HG03521 (cell line): ENCODE measurements around the gene TSPAN4.

Source experiments
- ATAC-seq: cut with Tn5 transposase; IDR thresholded peaks from one replicate; pipeline ENCODE4 v1.9.1; 2021; ENCODE audit warnings: mild to moderate bottlenecking, moderate library complexity; ENCODE audit not compliant: unreplicated experiment

Gene TSPAN4

GRCh38 chr11:848380-848931 is 5.8 kb downstream of the TSPAN4 start:
- ATAC-seq = peak; percentile 38

GRCh38 chr11:849104-849824 is 6.6 kb downstream of the TSPAN4 start:
- ATAC-seq = no peak

GRCh38 chr11:849951-850774 is 7.5 kb downstream of the TSPAN4 start:
- ATAC-seq = no peak

- ATAC-seq = no peak
Measured at GRCh38 chr11:850775-851763, 8.4 kb downstream of the TSPAN4 start.

GRCh38 chr11:852762-853161 is 10.1 kb downstream of the TSPAN4 start:
- ATAC-seq = no peak

- no peak for ATAC-seq
Measured at GRCh38 chr11:853682-854448, 11.2 kb downstream of the TSPAN4 start.

GRCh38 chr11:854601-855329 is 12.1 kb downstream of the TSPAN4 start:
- ATAC-seq = no peak

GRCh38 chr11:855330-855674 is 12.7 kb downstream of the TSPAN4 start:
- ATAC-seq = no peak

- ATAC-seq = no peak
Measured at GRCh38 chr11:855796-856195, 13.1 kb downstream of the TSPAN4 start.

- ATAC-seq = no peak
Measured at GRCh38 chr11:856397-856796, 13.7 kb downstream of the TSPAN4 start.

GRCh38 chr11:858053-858761 is 15.6 kb downstream of the TSPAN4 start:
- no peak for ATAC-seq

- no peak for ATAC-seq
Measured at GRCh38 chr11:858762-859339, 16.2 kb downstream of the TSPAN4 start.

- ATAC-seq = no peak
Measured at GRCh38 chr11:859394-860131, 16.9 kb downstream of the TSPAN4 start.

GRCh38 chr11:860234-861104 is 17.8 kb downstream of the TSPAN4 start:
- ATAC-seq = no peak

GRCh38 chr11:861105-861479 is 18.4 kb downstream of the TSPAN4 start:
- ATAC-seq = no peak

GRCh38 chr11:862081-862661 is 19.5 kb downstream of the TSPAN4 start:
- no peak for ATAC-seq

GRCh38 chr11:862696-863022 is 20.0 kb downstream of the TSPAN4 start:
- no peak for ATAC-seq
